ENCODE results near the gene STRBP.

STRBP gene

GRCh38 chr9:123099042-123099441 lies 169.3 kb downstream of the STRBP start:
- DNase-seq (ENCODE audit: low read depth, low spot score) = no peak

GRCh38 chr9:123098096-123098459 lies 170.3 kb downstream of the STRBP start:
- no peak for DNase-seq (ENCODE audit: low read depth, low spot score)

GRCh38 chr9:123097430-123098095 lies 170.8 kb downstream of the STRBP start:
- no peak for DNase-seq (ENCODE audit: low read depth, low spot score)

- no peak for DNase-seq (ENCODE audit: low read depth, low spot score)
Observed at GRCh38 chr9:123096987-123097386, 171.4 kb downstream of the STRBP start.

DNA sequence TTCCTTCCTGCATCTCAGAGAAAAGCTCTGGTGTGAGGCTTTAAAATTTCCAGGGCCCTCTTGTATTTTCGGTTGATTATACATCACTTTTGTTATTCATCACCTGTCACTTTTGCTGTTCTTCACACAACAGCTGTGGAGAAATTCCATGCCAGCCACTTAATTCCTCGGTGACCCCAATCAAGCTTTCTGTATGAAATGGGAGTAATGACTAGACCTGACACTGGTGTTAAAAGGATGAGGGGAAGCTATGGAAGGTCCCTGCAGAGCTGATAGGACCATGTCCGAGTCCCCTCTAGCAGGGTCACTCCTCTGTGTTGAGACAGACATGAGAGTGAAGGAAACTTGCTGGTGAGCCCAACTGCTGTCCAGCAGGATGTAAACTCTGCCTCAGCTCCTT lies 175.2 kb downstream of the STRBP start:
- no peak for DNase-seq (ENCODE audit: low read depth, low spot score)

GRCh38 chr9:123091459-123091858 lies 176.9 kb downstream of the STRBP start:
- no peak for DNase-seq (ENCODE audit: low read depth, low spot score)

- DNase-seq (ENCODE audit: low read depth, low spot score) = no peak
Observed at GRCh38 chr9:123090956-123091355, 177.4 kb downstream of the STRBP start.

DNA sequence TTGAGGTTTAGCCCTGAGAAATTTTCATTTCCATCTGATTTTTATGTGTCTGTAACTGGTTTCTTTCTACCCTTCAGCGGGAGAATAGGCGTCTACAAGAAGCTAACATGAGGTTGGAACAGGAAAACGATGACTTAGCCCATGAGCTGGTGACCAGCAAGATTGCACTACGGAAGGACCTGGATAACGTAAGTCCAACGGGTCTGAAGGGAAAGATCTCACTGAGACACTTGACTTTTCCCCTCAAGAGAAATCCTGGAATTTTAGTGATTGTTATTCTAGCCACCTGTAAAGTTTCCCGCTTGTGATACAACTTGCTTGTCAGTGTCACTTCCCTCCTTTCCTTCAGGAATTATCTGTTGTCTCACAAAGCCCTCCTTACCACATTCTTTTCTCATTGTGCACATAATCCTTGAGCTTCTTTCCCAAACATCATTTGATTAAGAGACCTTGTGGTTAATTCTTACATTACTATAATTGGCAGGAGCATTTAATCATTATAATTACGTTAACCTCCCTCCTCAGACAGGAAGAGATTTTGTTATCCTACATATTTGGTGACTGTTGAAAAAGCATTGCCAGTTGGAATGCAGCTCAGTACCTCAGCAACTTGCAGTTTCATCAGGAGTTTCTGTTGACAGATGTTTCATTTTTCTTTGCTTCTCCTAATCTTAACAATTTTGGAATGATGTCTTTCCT lies 178.0 kb downstream of the STRBP start:
- DNase-seq (ENCODE audit: low read depth, low spot score) = no peak

GRCh38 chr9:123089790-123090189 lies 178.6 kb downstream of the STRBP start:
- no peak for DNase-seq (ENCODE audit: low read depth, low spot score)

- no peak for DNase-seq (ENCODE audit: low read depth, low spot score)
Observed at GRCh38 chr9:123089040-123089439, 179.3 kb downstream of the STRBP start.

DNA sequence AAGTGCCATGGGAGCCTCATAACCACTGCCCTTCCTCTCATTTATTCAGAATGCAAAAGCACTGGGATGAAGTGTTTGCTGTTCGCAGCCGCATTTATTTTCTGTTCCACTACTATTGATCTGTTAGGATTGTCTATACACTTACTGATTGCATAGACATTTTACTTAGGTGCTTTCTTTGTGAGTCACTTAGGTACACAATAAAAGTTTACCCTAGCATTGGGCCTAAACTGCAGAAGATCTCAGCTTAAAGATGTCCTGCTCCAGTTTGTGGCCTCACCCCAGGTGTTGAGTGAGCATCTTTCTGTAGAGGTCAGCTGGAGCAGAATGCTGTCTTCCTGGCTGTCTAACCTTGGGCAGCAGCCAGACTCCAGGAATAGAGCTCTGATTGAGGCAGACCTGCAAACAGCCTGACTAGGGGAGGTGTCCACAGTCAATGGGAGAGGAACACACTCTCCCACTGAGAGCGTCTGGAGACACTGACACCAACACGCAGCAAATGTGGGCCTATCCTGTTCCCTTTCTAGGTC lies 181.0 kb downstream of the STRBP start:
- no peak for DNase-seq (ENCODE audit: low read depth, low spot score)

- no peak for DNase-seq (ENCODE audit: low read depth, low spot score)
Observed at GRCh38 chr9:123085916-123086315, 182.5 kb downstream of the STRBP start.

DNA sequence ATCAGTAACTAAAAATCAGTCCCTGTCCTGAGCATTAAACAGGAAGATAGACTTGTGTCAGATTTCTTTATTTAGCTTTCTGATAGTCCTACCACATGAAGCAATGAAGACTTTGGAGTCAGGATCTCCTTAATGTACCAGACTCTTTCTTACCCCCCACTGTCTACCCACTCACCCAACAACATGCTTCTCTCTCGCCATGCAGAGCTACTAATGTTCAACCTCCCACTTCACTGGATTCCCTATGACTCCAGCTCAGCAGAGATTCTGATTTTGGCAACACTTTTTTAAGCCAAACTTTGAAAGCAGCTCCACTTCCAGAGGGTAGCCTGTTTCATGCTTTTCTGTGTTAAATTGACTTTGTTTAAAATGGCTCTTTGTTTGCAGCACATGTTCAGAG lies 184.1 kb downstream of the STRBP start:
- no peak for DNase-seq (ENCODE audit: low read depth, low spot score)

DNA sequence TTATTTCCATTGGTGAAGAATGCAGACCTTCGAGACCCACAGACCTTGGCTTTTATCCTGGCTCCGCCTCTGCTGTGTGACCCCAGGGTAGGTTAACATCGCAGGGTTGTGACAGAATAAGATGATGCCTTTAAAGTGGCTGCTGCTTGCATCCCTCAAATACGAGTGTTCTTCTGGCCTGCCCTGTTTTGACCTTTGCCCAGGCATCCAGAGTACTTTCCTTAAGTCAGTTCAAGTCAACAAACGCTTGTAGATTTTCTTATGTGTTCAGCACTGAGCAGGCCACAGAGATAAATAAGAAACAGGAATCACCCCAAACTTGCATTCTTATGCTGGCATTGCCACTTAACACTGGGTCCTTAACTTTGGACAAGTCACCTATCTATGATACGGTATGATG lies 184.7 kb downstream of the STRBP start:
- DNase-seq (ENCODE audit: low read depth, low spot score) = no peak

- DNase-seq (ENCODE audit: low read depth, low spot score) = peak; percentile 15
Observed at GRCh38 chr9:123081824-123082223, 186.6 kb downstream of the STRBP start.

- DNase-seq (ENCODE audit: low read depth, low spot score) = no peak
Observed at GRCh38 chr9:123080444-123080843, 187.9 kb downstream of the STRBP start.

DNA sequence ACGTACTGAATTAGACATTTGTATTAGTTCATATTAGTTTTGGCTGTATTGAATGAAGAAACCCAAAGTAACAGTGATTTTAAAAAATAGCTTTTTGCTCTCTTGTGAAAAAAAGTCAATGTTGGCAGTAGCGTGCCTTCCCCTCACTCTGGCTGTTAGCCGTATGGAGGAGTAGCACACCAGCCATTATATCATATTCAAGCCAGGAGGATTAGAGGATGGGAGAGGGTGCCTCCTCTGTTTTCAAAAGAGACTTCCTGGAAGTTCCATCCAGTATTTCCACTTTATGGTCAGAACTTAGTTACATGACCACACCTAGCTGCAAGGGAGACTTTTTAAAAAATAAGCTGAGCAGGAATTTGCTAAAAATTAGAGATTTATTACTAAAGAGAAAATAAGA lies 193.8 kb downstream of the STRBP start:
- no peak for DNase-seq (ENCODE audit: low read depth, low spot score)

DNA sequence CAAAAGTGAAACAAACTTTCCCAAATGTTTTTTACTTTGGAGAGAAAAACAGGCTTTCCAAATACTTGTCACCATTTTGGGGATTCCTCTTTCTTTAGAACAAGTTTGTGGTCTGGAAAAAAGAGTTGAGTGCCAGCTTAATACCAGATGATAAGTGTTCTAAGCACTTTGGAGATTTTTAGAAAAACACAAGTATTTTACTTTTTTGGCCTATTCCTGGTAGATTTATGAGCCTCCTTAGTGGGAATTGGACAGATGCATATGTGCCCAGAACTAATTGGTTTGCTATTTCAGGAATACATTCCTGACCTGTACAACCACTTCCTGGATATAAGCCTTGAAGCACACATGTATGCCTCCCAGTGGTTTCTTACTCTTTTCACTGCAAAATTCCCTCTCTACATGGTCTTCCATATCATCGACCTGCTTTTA lies 194.4 kb downstream of the STRBP start:
- no peak for DNase-seq (ENCODE audit: low read depth, low spot score)

- no peak for DNase-seq (ENCODE audit: low read depth, low spot score)
Observed at GRCh38 chr9:123073441-123073840, 194.9 kb downstream of the STRBP start.

DNA sequence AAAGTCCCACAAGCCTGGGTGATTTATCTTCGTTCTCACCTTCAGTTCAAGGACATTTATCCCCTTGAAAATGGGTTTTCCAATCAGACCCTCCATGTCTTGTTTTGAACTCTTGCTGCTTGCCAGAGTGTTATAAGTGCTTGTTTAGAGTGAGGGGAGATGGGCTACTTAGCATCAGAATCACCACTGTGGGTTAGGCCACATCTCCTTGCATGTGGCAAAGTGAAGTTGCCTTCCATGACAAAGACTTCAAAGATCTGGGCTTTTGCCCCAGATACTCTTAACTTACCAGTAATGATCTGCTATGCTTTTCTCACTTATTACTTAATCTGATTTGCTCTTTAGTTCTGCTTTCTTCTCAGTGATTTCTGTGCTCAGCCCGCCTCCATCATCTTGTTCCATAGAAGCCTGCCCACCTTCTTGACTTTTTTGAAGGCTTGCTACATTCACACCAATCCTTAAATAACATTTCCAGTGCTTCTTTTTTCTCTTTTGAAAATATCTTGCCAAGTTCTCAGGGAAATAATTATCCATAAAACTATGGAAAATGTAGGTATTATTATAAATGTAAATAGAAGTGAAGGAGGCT lies 195.9 kb downstream of the STRBP start:
- no peak for DNase-seq (ENCODE audit: low read depth, low spot score)

Data from brain pericyte (primary cell).